NCI-H2081 (cell line): ENCODE results near the gene RALB.

Source experiments
- DNase-seq, 2 experiments: peaks; one replicate each; lab custom pipeline; 2025; lab: John Stamatoyannopoulos, UW

RALB gene

DNA sequence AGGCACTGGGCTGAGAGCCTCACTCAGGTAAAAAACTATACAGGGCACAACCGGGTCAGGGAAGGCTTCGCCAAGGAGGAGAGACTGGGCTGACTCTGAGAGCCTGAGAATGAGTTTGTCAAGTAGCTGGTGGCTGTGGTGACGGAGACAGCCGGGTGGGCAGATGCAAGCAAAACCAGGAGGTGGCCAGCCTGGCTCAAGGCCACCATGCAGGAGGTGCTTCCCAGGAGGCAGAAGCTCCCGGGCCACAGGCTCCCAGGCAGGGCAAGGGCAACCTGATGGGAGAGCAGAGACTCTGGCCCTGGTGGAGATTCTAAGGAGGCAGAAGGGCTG lies 90.4 kb downstream of the RALB start:
- no peak for DNase-seq

DNA sequence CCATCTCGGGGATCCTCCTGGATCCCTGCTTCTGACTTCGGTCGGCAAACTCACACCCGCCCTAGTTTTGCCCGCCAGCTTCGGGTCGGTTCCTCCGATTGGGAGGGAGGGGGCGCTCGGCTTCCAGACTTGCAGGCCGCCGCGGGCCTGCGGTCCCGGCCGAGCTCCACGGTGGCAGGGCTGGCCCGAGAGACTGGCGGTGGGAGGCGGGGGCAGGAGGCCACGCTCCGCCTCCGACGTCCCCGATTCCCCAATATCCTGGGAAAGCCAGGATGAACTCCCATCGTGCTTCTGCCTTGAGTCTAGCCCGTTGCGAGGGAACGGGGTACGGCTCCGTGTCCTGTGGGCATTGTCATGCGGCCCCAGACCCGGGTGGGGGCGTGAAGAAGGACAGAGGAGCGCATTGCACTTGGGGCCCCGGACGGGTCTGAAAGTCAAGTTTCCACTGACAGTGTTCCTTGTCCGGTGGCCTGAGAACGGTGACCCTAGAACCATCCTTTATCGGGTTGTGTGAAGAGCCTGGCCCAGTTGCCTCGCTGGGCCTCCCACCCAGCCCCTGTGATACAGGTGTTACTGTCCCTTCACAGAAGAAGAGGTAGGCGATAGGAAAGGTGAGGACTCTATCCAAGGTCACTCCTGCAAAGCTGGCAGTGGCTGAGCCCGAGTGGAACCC lies 90.9 kb downstream of the RALB start:
- peak; percentile 80 for DNase-seq
